ENCODE measurements around the gene TMEM59L. TPM values are rescaled to one million over a fixed set of nuclear protein-coding genes. Genes with fewer than 3 reads are reported as not detected.

Gene TMEM59L
- total RNA-seq, 6 experiments from 2014 or later: 0.31 to 0.43 TPM; not detected in 4

DNA sequence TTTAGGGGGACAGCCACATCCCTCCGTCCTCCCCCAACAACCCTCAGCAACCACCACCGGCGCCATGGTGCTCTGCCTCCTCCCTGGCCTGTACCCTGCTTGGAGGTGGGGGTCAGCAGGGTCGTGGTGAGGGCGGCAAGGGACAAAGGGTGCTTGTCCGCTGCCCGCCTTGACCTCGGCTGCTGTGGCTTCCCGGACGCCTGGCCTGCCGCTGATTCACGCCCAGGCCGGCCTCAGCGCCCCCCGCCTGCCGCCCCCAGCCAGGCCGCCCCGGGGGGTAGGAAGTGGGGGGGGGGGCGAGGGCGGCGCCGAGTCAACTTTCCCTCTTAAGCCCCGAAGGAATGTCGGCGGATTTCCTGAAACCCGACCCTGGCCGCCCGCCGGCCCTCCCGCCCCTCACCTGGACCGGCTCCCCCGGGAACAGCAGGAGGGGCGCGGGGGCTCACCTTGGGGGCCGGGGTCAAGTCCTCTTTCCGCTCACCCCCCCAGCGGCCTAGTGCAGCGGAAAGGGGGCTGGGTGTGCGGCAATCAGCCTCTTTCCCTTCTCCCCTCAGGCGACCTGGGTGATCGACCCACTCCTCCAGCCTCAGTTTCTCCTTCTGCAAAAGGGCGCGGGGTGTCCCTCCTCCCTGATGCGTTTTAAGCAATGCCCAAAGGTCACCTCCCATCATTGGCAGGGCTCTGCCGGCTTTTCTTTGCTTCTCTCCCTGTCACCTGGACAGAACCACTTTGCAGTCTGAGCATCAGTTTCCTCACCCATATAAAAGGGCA is 1.9 kb upstream of the TMEM59L start:
- no peaks in the 10 kb centered on the region for H3K9me3 ChIP-seq
- TF ChIP-seq, protein P1, sequence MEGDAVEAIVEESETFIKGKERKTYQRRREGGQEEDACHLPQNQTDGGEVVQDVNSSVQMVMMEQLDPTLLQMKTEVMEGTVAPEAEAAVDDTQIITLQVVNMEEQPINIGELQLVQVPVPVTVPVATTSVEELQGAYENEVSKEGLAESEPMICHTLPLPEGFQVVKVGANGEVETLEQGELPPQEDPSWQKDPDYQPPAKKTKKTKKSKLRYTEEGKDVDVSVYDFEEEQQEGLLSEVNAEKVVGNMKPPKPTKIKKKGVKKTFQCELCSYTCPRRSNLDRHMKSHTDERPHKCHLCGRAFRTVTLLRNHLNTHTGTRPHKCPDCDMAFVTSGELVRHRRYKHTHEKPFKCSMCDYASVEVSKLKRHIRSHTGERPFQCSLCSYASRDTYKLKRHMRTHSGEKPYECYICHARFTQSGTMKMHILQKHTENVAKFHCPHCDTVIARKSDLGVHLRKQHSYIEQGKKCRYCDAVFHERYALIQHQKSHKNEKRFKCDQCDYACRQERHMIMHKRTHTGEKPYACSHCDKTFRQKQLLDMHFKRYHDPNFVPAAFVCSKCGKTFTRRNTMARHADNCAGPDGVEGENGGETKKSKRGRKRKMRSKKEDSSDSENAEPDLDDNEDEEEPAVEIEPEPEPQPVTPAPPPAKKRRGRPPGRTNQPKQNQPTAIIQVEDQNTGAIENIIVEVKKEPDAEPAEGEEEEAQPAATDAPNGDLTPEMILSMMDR (IDR thresholded peaks at IDR 0.05): no peak
- TF ChIP-seq POLR2A (IDR thresholded peaks at IDR 0.05): no peak
- DNase-seq: no peak
- H3K36me3 ChIP-seq: no peaks in the 10 kb centered on the region
- H3K27me3 ChIP-seq: peaks cover 0 to 32% of the 10 kb centered on the region in 2 donors
- WGBS (ENCODE audit: insufficient coverage, low coverage, low lambda C conversion rate, missing lambda C conversion rate): 3% methylated on average over 6 of the region's 45 CpGs
- H3K27ac ChIP-seq: no peak overlapping the region
- H3K4me3 ChIP-seq: no peak overlapping the region
- intact Hi-C loops (cut with DNase I): no loop called here
- no peak for ATAC-seq
- peaks cover 0 to 7% (median 0%) of the 10 kb centered on the region in 4 donors for H3K4me1 ChIP-seq

DNA sequence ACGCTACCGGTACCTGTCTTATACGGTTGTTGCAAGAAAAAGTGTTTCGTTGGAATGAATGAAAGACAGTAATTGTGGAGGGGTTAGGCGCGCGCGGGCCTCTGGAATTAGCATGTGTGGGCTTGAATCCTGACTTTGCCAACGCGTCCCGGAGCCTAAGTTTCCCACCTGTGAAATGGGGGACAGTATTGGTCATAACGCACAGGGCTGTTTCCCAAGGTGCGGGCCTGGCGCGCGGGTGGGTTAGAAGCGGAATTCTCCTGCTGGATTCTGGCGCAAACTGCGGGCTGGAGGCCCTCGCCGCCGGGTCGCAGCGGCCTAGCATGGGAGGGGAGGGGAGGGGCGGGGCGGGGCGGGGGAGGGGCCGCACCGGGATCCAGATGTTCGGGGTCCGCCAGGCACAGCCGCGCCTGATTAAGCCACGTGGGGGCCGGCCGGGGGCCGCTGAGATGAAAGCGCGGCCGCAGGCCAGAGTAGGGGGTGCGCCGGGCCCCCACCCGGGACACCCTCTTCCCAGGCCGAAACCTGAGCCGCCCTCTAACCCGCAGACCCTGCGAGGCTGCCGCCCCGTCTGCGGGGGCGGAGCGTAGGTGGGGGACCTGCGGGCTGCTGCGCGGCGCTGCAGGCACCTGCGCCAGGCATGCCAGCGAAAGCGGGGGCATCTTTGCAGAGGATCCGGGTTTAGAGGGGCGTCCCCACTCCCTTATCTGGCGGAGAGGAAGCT is 1.2 kb upstream of the TMEM59L start:
- TF ChIP-seq, protein P1 (IDR thresholded peaks at IDR 0.05): no peak
- TF ChIP-seq POLR2A (IDR thresholded peaks at IDR 0.05): no peak
- H3K36me3 ChIP-seq: no peaks in the 10 kb centered on the region
- H3K4me3 ChIP-seq: no peak overlapping the region
- intact Hi-C loops (cut with DNase I): no loop called here
- DNase-seq (no peak), ATAC-seq (no peak)
- H3K27me3 ChIP-seq: peaks cover 0 to 28% of the 10 kb centered on the region in 2 donors
- H3K9me3 ChIP-seq: no peaks in the 10 kb centered on the region
- no peak overlapping the region for H3K27ac ChIP-seq
- H3K4me1 ChIP-seq: peaks cover 0 to 7% (median 0%) of the 10 kb centered on the region in 4 donors
- 3% methylated on average over 13 of the region's 62 CpGs for WGBS (ENCODE audit: insufficient coverage, low coverage, low lambda C conversion rate, missing lambda C conversion rate)

DNA sequence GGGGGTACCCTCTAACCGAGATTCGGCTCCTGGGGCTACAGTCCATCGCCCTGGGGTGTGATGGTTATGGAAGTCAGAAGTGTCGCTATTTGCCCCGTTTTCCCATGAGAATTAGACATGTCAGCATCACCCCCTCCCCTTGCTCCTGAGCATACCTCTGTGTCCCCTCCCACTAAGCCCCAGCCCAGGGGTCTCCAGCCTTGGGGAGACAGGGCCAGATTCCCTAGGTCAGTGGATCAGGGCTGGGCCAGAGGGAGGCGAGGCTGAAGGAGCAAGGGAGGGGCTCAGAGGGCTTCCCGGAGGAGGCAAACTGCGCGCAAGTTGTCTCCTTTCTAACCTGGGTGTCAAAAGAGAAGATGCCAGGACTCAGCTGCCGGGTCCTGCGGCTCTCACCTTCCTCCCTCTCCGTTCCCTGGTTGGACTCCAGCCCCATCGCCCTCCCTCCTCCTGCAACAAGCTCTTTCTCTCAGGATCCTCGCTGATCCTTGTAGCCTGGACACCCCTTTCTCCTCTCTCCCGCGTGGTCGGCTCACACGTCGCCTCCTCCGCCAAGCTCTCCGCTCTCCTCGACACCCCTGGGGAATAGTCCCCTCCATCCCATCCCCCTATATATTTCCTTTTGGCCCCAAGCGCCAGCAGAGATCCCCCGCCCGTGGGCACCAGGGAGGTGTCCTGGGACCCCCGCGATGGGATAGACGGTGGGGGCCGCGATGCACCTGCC is 459 bp upstream of the TMEM59L start:
- Histone ChIP-seq H3K27ac (no peak overlapping the region), H3K36me3 (no peaks in the 10 kb centered on the region), H3K27me3 (peaks cover 0 to 27% of the 10 kb centered on the region in 2 donors), H3K4me1 (peaks cover 0 to 7% (median 0%) of the 10 kb centered on the region in 4 donors), H3K4me3 (no peak overlapping the region), H3K9me3 (no peaks in the 10 kb centered on the region)
- ATAC-seq: no peak
- intact Hi-C loops (cut with DNase I): no loop called here
- 2% methylated on average over 26 of the region's 30 CpGs for WGBS (ENCODE audit: insufficient coverage, low coverage, low lambda C conversion rate, missing lambda C conversion rate)
- DNase-seq: no peak
- no peak for TF ChIP-seq POLR2A (IDR thresholded peaks at IDR 0.05)
- TF ChIP-seq, protein P1 (IDR thresholded peaks at IDR 0.05): no peak

DNA sequence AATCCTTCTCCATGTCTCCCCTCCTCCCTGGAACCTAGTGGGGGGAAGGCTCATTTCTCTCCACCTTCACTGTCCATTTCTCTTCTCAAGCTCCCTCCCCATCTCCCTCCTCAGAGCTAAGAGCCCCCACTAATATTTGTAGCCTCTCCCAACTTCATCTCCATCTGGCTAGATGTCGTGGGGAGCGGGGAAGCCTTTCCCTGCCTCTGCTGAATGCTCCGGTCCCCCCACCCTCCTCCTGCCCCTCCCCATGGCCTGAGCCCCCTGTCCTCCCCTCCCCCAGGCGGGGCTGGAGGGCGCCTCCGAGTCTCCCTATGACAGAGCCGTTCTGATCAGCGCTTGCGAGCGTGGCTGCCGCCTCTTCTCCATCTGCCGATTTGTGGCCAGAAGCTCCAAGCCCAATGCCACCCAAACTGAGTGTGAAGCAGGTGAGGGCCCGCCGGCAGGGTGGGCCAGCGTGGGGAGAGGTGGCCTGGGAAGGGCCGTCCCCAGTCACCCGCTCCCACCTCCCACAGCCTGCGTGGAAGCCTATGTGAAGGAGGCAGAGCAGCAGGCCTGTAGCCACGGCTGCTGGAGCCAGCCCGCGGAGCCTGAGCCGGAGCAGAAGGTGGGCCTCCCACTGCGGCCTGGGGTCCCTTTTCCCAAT is 1.0 kb downstream of the TMEM59L start:
- Histone ChIP-seq H3K36me3 (no peaks in the 10 kb centered on the region), H3K4me3 (no peak overlapping the region), H3K27me3 (peaks cover 0 to 15% of the 10 kb centered on the region in 2 donors), H3K27ac (no peak overlapping the region), H3K9me3 (no peaks in the 10 kb centered on the region), H3K4me1 (peaks cover 0 to 3% (median 0%) of the 10 kb centered on the region in 4 donors)
- 3% methylated on average over 16 of the region's 23 CpGs for WGBS (ENCODE audit: insufficient coverage, low coverage, low lambda C conversion rate, missing lambda C conversion rate)
- TF ChIP-seq, protein P1 (IDR thresholded peaks at IDR 0.05): no peak
- no peak for TF ChIP-seq POLR2A (IDR thresholded peaks at IDR 0.05)
- no peak for DNase-seq
- ATAC-seq: no peak
- intact Hi-C loops (cut with DNase I): no loop called here
